A375 (cell line): ENCODE data around the gene LMF1. TPM values are rescaled to one million over a fixed set of nuclear protein-coding genes. Genes with fewer than 3 reads are reported as not detected.

Source experiments
- total RNA-seq: library from RNA; depleted of rRNA; stranded (reverse); fragments of >200 nt; shearing (Covaris generic); gene quantifications from 2 replicates; pipeline ENCODE4 v1.2.3, GENCODE V29; 2014; rRNA removed

The LMF1 gene
- total RNA-seq = 5.5 and 11.8 TPM in 2 replicates

GRCh38 chr16:970766-971581 lies at the start of gene LMF1:
TSS of gene LMF1 (minus strand) at chr16:970984. CDS start at chr16:970980, 4 bp downstream.

GRCh38 chr16:981695-982144 lies 10.9 kb upstream of the LMF1 start, which contains the start of gene SOX8:
TSS of gene SOX8 (plus strand) at chr16:981770. CDS start at chr16:981923, 153 bp downstream.

Other genes starting within 250 kb of the LMF1 start
- 71.1 and 79.8 TPM in 2 replicates for gene ANTKMT, start 249.8 kb downstream of the LMF1 start, total RNA-seq
- gene CCDC78, start 244.5 kb downstream of the LMF1 start, total RNA-seq = 14.4 and 16.5 TPM in 2 replicates
- gene HAGHL, start 243.9 kb downstream of the LMF1 start, total RNA-seq = 41.0 and 47.9 TPM in 2 replicates
- 39.5 and 43.3 TPM in 2 replicates for gene CIAO3, start 230.0 kb downstream of the LMF1 start, total RNA-seq
- gene MSLN, start 210.2 kb downstream of the LMF1 start, total RNA-seq = 9.2 and 11.1 TPM in 2 replicates
- gene RPUSD1, start 182.6 kb downstream of the LMF1 start, total RNA-seq = 42.7 and 43.5 TPM in 2 replicates
- 53.4 and 56.0 TPM in 2 replicates for gene CHTF18, start 182.4 kb downstream of the LMF1 start, total RNA-seq
- not detected in 2 replicates for gene GNG13, start 170.2 kb downstream of the LMF1 start, total RNA-seq
- gene SOX8, start 10.8 kb upstream of the LMF1 start, total RNA-seq = 0.87 and 1.3 TPM in 2 replicates
- not detected in 2 replicates for gene SSTR5, start 101.8 kb upstream of the LMF1 start, total RNA-seq
- not detected in 2 replicates for gene C1QTNF8, start 125.3 kb upstream of the LMF1 start, total RNA-seq
- gene CACNA1H, start 182.1 kb upstream of the LMF1 start, total RNA-seq = not detected in 2 replicates